ENCODE measurements around the gene GID8. TPM values are rescaled to one million over a fixed set of nuclear protein-coding genes. Genes with fewer than 3 reads are reported as not detected.

GID8 gene
- total and polyA plus RNA-seq, 2 of the 13 experiments (the other 11 are each of a cell fraction or from before 2014, with no cell fraction given), result 39.6 to 59.8 TPM

DNA sequence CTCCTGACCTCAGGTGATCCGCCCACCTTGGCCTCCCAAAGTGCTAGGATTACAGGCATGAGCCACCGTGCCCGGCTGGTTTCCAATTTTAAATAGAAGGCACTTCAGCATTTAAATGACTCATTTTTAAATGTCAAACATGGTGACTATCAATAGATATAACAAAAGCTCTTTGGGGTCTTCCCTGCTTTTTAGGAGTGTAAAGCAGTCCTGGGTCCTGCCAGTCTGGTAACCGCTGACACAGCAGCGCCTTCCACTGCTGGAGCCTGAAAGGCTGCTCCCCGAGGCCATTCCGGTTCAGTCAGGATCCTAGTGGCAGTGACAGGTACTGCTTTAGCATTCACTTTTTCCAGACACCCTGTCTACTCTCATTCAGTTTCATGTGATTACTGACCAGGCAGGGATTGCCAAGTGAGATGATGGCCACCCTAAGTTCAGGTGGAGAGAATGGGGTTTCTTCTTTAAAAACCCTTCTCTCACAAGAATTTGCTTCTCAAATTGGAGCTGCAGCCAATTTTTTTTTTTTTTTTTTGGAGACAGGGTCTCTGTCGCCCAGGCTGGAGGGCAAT, 16.7 kb upstream of the GID8 start (continued):
- TF ChIP-seq, protein P1, sequence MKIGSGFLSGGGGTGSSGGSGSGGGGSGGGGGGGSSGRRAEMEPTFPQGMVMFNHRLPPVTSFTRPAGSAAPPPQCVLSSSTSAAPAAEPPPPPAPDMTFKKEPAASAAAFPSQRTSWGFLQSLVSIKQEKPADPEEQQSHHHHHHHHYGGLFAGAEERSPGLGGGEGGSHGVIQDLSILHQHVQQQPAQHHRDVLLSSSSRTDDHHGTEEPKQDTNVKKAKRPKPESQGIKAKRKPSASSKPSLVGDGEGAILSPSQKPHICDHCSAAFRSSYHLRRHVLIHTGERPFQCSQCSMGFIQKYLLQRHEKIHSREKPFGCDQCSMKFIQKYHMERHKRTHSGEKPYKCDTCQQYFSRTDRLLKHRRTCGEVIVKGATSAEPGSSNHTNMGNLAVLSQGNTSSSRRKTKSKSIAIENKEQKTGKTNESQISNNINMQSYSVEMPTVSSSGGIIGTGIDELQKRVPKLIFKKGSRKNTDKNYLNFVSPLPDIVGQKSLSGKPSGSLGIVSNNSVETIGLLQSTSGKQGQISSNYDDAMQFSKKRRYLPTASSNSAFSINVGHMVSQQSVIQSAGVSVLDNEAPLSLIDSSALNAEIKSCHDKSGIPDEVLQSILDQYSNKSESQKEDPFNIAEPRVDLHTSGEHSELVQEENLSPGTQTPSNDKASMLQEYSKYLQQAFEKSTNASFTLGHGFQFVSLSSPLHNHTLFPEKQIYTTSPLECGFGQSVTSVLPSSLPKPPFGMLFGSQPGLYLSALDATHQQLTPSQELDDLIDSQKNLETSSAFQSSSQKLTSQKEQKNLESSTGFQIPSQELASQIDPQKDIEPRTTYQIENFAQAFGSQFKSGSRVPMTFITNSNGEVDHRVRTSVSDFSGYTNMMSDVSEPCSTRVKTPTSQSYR (CRISPR knock-in tag; IDR thresholded peaks at IDR 0.05; ENCODE audit: borderline replicate concordance), result no peak; the same call in 1 of the 2 replicates
- no peak for TF ChIP-seq ZNF441 (CRISPR knock-in tag; IDR thresholded peaks at IDR 0.05; ENCODE audit: borderline replicate concordance)
- no peak for TF ChIP-seq GTF2F1 (IDR thresholded peaks at IDR 0.05; ENCODE audit: low read length)
- TF ChIP-seq FOXK1 (CRISPR knock-in tag; IDR thresholded peaks at IDR 0.05; ENCODE audit: borderline replicate concordance, low read depth), result no peak
- TF ChIP-seq DMTF1 (CRISPR knock-in tag; IDR thresholded peaks at IDR 0.05), result 0 out of 2 replicates have a peak, but pooled peaks have one; percentile 30
- no peak for TF ChIP-seq NCOA1 (CRISPR knock-in tag; IDR thresholded peaks at IDR 0.05)
- TF ChIP-seq, protein P2, sequence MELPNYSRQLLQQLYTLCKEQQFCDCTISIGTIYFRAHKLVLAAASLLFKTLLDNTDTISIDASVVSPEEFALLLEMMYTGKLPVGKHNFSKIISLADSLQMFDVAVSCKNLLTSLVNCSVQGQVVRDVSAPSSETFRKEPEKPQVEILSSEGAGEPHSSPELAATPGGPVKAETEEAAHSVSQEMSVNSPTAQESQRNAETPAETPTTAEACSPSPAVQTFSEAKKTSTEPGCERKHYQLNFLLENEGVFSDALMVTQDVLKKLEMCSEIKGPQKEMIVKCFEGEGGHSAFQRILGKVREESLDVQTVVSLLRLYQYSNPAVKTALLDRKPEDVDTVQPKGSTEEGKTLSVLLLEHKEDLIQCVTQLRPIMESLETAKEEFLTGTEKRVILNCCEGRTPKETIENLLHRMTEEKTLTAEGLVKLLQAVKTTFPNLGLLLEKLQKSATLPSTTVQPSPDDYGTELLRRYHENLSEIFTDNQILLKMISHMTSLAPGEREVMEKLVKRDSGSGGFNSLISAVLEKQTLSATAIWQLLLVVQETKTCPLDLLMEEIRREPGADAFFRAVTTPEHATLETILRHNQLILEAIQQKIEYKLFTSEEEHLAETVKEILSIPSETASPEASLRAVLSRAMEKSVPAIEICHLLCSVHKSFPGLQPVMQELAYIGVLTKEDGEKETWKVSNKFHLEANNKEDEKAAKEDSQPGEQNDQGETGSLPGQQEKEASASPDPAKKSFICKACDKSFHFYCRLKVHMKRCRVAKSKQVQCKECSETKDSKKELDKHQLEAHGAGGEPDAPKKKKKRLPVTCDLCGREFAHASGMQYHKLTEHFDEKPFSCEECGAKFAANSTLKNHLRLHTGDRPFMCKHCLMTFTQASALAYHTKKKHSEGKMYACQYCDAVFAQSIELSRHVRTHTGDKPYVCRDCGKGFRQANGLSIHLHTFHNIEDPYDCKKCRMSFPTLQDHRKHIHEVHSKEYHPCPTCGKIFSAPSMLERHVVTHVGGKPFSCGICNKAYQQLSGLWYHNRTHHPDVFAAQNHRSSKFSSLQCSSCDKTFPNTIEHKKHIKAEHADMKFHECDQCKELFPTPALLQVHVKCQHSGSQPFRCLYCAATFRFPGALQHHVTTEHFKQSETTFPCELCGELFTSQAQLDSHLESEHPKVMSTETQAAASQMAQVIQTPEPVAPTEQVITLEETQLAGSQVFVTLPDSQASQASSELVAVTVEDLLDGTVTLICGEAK (IDR thresholded peaks at IDR 0.05), result no peak
- TF ChIP-seq, protein P2 (CRISPR knock-in tag; IDR thresholded peaks at IDR 0.05), result no peak
- TF ChIP-seq, protein P3, sequence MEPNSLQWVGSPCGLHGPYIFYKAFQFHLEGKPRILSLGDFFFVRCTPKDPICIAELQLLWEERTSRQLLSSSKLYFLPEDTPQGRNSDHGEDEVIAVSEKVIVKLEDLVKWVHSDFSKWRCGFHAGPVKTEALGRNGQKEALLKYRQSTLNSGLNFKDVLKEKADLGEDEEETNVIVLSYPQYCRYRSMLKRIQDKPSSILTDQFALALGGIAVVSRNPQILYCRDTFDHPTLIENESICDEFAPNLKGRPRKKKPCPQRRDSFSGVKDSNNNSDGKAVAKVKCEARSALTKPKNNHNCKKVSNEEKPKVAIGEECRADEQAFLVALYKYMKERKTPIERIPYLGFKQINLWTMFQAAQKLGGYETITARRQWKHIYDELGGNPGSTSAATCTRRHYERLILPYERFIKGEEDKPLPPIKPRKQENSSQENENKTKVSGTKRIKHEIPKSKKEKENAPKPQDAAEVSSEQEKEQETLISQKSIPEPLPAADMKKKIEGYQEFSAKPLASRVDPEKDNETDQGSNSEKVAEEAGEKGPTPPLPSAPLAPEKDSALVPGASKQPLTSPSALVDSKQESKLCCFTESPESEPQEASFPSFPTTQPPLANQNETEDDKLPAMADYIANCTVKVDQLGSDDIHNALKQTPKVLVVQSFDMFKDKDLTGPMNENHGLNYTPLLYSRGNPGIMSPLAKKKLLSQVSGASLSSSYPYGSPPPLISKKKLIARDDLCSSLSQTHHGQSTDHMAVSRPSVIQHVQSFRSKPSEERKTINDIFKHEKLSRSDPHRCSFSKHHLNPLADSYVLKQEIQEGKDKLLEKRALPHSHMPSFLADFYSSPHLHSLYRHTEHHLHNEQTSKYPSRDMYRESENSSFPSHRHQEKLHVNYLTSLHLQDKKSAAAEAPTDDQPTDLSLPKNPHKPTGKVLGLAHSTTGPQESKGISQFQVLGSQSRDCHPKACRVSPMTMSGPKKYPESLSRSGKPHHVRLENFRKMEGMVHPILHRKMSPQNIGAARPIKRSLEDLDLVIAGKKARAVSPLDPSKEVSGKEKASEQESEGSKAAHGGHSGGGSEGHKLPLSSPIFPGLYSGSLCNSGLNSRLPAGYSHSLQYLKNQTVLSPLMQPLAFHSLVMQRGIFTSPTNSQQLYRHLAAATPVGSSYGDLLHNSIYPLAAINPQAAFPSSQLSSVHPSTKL (CRISPR knock-in tag; IDR thresholded peaks at IDR 0.05), result peak; percentile 27; the same call in 1 of the 2 replicates
- TF ChIP-seq SRSF1 (optimal IDR thresholded peaks at IDR 0.05; ENCODE audit: low read depth, low read length), result no peak
